Stimulated activated CD8-positive, alpha-beta memory T cell treated with anti-CD3 and anti-CD28 coated beads, Interleukin-15, amount 100 ng/mL, for 4 hours (primary cell): ENCODE measurements around the gene RPA3.

Experiments used
- DNase-seq, 2 donors: peaks; one replicate each; pipeline ENCODE4 v3.0.0-alpha.2; 2020; ENCODE audit warnings: low read depth in 2 of 2

RPA3 gene

DNA sequence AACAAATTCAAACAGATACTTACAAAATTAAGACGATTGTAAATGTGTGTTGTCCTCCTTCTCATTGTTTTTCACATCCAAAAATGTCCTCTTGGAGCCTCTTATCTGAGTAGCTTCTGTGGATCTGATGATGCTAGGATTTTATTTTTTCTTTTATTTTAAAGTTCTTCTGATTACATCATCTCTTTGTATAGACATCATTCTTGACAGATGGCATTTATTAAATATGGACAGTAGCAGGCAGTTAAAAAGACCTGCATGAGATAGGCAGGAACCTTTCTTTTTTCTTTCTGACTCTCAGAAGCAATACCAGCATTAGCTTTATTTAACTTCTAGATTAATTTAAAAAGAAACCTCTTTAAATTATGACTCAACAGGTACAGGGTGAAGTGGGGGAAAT lies at the start of gene RPA3:
TSS of gene RPA3 (minus strand) at position 116 of the 400 bp plus-strand sequence. CDS start 78,189 bp downstream, outside the sequence.
- no peak for DNase-seq

DNA sequence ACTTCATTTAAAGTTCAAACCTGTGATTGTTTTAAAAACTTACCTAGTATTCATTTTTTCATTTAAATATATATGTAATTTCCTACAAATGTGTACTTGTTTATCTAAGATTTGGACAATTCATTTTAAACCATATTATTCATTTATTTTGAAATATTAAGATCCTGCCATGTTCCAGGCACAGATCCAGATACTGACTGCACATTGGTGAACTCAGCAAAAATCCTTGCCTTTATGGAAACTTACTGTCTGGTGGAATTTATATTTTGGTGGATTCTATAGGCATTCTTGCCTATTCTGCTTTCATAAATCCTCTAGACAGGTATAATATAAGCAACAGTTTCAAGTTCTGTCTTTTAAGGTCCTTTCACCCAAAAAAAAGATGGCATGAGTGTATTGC lies 48.3 kb upstream of the RPA3 start:
- no peak for DNase-seq

DNA sequence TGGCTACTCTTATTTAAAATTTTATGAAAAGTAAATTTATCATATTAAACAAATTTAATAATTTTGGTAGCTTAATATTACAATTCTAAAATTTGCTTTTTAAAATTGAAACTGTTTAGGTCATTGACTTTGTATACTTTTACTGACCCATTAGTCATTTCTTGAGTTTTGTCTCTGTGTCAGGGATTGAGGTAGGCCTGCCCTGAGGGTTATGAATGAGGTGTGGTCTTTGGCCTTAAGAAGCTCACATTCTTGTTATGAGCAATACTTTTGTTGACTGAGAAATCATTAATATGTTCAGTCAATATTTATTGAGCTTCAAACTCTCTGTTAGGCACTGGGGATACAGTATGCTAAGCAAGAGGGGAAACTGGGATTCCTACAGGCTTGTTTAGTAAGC lies 47.0 kb upstream of the RPA3 start:
- DNase-seq: no peak

DNA sequence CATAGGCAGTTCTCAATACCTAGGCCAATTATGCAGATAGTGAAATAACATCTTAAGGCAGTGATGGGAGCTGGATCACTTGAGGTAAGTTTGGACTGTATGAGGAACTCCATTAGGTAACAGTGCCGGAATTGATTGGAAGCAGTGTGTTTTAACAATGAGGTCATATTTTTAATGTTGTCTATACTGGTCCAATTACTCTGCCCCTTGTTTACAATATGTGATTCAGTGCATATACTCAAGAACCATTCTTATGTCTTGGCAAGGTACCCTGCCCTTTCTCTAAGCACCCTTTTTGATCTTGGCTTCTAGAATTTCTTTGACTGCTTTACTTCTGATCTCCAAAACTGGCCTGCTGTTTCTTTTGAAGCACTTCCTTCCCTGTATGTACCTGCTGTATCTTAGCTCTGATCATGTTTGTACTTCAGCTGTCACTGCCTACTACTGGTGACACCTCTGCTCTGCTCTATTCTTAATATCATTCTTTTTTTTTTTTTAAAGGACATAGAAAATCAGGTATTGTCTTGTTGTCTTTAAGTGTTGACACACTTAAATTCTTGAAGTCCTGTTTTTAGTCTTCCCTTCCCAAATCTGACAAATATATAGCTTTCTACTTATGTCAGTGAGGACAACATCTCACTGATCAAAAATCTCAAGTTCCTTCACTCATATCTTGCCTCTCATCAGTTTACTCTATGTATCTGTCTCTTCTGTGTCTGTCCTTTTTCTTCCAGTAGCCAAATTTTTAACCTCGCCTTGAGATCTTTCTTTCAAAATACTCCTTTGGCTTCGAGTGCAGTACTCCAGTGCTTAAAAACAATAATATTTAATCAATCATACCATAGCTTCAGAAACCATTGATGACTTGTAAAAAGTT lies 46.4 kb upstream of the RPA3 start:
- DNase-seq: no peak

DNA sequence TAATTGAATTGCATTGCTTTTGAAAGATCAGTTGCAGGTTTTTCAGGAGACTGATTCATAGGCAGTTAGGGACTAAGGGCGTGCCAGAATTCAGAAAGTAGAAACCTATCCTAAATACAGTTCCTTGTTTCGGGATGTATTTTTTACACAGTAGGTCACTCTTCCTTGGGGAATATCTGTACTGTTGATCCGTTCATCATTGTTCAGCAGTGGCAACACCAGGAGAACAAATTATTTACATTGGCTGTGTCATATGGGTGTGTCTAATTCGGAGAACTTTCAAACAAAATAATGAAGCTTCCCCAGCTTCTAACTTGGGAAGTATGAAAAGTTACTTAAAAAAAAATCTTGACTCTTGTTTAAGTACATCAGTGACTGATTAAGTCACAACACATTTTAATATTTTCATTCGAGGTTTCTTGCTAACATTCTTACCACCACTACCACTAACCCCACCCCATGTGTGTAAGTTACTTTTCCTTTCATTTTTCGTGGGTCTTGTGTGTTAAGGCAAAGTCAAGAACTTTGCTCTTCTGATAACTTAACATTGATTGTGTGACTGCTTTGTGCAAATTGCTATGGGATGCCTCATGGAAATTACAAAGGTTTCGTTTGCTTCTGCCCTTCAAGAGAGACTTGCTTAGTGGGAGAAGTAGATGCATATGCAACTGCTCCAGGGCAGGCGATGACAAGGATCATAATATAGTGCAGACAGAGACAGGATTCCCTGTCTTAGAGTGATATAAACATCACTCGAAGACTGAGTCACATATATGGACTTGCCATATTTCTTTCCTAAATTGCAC lies 43.8 kb upstream of the RPA3 start:
- DNase-seq: no peak

DNA sequence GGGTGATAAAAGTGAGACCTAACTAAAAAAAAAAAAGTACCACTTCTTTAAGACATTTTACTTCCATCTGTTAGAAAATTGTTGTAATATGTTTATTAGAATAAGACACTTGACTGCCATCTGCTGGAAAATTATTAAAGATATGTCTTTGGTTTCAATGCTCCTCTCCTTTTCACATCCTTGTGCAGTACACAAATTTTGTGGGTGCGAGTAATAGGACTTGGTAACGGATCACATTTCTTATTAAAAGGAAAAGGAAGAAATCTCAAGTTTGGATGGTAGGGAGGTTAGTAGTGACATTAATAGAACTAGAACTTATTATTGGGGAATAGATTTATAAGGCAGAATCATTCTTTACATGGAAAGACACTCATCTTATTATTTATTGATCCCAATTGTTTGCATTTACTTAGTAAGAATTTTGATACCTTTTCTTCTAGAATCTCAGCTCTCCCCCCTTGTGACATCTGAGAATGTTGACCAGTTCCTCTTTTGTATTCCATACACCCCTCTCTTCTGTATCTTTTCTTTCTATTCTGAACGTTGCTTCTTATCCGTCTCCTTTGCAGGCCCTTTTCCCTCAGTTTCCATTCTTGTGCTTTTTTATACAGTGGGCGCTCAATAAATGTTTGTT lies 43.0 kb upstream of the RPA3 start:
- DNase-seq: no peak

DNA sequence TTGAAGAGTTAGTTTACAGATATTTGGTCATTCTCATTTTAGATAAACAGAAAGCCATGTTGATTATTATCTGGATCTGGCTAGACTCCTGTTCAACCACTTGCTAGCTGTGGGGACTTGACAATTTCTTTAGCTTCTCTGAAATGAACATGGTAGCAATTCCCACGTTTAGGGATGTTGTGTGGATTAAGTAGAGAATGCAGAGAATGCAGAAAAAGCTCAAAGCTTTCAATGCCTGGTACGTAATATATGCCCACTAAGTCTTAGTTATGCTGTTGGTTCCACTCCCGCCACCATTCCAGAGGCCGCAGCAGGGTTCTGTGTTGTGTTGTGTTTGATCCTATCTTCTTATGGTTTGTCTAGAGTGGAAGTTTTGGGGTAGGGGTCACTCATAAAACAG lies 39.2 kb upstream of the RPA3 start:
- no peak for DNase-seq

DNA sequence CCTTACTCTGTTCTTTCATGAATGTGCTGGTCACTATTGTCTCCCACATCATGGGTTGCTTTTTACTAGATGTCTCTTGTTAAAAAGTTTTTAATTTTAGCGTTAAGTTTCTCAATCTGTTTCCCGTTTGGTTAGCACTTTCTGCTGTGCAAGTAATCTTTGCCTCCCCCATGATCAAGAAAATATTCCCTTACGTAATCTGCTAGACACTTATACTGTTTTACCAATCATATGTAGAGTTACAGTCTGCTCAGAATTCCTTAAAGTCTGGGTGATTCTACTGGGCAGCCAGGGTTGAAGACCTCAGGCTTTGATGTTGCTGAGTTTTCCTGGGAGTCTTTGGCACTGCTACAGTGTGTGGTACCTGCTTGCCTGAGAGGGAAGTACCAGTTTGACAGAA lies 38.2 kb upstream of the RPA3 start:
- no peak for DNase-seq

DNA sequence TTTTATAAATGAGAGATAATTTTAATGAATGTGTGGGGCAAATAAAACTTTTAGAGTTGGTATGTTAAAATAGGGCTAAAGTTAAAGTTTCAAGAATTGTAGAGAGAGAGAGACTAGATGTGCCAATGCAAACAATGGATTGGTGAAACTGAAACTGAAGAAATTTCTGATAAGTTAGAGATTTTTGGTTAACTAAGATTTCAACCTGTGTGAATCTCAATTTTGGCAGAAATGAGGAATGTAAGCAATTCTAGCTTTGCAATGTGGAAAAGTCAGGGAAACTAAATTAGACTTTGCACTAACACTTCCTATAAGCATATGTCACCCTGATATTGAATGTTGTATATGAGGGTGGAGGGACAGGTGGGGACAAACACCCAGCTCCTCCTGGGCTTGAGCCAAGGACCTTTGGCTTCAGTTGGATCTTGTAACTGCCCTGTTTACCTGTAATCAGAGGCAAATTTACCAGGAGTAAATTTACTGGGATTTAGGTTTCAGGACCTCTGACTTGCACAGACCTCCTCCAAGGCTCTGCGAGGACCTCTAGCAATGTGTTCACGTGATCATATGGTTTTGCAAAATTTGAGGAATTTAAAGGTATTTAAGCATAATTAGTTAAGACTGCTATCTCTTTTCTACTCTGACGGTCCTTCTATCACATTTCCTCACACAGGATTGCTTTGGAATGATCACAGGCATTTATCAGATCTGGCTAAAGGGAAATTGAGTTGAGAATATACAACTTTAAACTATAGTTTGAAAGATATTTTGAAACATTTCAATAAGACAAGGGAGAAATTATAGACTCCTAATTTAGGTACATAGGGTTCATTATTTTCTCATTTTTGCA lies 33.1 kb upstream of the RPA3 start:
- no peak for DNase-seq

DNA sequence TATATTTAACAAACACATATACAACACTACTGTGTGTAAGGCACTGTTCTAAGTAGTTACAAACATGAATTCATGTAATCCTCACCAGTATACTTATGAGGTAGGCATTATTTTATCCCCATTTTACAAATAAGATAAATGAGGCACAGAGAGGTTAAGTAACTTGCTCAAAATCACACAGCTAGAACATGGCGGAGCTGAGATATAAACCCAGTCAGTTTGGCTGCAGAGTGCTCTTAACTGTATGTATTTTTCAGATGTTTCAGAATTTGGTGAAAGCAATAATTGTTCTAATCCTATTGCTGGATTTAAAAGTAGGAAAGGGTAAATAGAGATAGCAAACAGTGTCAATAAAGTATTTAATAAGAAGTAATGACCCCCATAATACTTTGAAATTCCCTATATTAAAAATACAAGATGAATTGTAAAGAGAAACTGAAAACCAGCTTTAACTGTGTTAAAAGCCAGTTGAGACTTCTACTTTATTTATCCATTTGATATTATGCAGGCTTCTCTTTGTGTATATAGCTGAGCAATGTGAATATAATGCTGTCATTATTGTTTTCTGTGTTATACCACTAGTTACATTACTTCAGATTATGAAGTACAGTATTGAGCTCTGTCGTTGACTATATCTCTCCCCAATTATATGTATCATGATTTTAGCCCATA lies 32.3 kb upstream of the RPA3 start:
- no peak for DNase-seq

DNA sequence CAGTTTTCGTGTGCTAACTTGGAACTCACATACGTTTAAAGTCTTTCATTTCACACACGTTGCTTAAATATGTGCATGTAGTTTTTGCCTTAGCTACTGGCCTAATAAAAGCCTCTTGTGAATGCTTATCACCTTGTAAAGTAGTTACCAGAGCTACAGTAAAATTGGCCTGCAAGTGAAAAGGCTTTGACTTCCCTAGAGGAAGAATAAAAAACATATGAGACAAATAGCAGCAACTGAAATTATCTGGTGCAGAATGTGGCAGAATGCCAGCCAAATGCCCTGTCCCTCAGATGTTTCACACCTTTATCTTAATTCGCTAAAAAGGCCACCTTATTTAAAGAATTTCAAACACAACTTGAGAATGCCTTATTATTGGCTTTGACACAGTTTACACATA lies 28.1 kb upstream of the RPA3 start:
- no peak for DNase-seq

DNA sequence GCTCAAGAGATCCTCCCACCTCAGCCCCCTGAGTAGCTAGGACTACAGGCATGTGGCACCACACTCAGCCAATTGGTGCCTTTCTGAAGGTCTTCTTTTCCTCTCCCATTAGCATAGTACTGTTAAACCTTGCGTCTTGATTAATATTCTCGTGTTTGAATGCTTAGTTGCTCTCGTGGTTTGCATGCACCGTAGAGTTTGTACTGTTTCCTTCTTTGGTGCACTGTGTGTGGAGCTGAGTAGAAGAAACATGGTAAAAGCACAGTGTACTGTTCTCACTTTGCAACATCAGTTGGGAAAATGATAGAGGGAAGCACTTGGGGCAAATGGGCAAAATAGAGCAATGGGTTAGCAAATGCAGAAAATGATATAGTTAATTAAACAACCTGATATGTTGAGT lies 27.6 kb upstream of the RPA3 start:
- no peak for DNase-seq

DNA sequence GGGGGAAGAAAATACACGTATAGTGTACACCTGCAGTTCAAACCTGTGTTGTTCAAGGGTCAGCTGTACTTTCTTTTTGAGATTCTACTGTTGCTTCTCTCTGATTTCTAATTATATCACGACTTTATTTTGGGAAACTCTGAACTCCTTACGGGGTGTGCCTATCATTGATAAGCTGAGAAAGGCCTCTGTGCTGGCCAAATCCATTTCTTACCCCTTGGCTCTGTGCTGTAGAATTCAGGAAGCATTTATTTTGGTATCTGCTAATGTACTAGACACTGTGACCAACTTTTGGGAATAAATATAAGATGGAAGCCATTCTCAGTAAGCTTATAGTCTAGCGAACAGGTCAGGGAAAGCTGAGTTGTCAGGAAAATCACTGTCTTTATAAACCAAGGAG lies 26.9 kb upstream of the RPA3 start:
- no peak for DNase-seq

DNA sequence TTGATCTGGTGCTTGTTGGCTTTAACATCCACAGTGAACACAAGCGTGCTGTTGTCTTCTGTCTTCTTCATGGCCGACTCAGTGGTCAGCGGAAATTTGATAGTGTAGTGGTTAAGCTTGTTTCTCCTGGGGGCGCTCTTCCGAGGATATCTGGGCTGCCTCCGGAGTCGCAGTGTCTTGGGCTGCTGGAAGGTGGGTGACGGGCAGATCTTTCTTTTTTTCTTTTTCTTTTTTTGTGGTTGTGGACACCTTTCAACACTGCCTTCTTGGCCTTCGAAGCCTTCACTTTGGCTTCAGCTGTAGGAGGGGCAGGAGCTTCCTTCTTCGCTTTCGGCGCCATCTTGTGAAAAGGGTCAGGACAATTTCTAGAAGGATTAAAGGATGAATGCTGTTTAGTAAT lies 23.8 kb upstream of the RPA3 start:
- DNase-seq: no peak

DNA sequence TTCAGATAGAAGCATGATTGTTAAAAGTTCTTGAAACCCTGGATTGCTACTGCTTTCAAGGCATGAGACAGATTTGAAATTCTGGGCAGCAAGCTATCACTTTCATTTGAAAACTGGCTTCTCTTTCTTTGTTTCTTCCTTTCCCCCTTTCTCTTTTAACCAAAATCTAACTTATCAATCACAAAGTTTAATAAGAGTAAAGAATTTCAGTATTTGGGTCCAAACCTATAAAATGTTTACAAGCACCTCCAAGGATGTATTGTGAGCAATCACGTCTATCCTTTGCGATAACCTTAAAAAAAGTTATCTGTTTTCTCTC lies 21.6 kb upstream of the RPA3 start:
- DNase-seq: no peak

DNA sequence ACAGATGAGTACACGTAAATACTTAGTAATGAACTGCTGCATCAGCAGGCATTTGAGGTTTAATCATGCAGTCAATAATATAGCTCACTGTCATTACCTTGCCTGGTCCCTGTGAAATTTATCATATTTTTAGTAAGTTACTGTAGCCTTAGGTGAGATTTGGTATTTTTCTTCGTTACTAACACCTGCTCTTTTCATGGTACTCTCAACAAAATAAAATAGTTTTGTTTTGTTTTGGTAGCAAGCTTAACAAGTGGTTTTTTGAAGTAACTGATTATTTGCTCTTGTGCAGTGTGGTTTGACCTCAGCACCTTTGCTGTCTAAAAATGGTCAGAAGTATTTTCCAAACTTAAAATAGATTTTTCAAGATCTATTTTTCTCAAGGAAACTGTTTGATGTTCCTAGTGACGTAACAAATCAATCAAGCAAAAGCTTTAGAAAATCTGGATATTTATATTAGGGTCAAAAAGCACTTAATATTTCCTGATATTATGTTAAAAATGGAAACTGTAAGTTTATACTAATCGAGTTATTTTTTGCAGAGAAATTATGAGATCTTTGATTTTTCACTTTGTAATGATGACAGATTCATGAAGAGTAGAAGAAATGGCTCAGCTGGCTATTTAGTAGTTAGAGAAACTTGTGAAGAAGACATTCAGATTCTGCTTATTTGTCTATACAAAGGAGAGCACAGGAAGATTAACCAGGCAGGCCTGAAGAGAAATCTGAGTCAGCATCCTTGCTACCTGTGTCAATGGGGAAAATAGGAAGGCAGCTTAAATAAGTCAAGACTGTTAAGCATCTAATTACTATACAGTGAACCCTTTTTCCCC lies 21.0 kb upstream of the RPA3 start:
- DNase-seq: no peak

DNA sequence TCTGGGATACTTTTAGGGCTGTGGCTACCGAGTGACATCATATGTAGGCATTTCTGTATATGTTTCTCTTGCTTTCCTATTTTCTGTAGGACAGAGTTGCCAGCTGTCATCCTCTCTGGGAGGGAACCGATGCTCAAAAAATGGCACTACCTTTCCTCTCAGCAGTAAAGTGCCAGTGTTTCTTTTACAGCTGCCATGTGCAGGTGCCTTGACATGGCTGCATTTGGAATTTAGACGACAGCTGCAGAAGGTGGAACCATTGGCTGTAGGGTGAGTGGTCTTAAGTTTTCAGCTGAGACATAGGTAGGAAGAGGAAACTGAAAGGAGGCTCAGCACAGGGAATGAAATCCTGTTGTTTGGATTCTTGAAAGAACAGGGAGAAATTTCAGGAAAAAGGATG lies 20.2 kb upstream of the RPA3 start:
- no peak for DNase-seq

DNA sequence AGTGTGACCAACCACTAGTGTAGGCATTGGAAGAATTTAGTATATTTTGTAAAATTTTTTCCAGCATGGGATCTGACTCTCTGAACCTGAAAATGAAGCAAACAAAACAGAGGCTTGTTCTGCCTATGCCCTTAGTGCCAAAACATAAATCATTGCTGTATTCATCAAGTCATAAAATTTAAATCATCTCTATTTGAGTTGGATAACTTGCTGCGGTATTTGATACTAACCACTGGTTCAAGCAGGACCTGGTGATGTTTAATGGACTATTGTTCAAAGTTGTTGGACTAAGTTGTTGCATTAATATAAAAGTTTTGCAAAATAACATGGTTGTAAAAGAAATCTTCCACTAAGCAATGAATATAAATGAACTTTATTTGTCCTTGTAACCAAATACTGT lies 19.8 kb upstream of the RPA3 start:
- no peak for DNase-seq

DNA sequence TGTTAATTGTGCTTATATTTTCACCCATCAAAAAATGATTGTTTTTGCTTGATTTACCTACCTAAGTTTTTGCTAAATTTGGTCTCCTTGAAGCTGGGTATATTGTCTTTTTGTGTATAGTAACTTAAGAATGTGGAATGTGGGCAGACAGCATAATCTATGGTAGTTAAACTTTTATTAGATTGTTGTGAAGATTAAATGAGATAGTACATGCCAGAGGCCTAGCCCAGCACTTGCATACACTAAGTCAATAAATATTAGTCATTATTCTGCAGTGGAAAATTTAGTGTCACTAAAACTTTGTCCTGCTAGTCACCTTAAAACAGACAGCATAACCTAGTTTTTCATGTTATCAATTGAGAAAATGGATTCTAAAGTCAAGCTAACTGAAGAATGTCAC lies 19.3 kb upstream of the RPA3 start:
- no peak for DNase-seq

DNA sequence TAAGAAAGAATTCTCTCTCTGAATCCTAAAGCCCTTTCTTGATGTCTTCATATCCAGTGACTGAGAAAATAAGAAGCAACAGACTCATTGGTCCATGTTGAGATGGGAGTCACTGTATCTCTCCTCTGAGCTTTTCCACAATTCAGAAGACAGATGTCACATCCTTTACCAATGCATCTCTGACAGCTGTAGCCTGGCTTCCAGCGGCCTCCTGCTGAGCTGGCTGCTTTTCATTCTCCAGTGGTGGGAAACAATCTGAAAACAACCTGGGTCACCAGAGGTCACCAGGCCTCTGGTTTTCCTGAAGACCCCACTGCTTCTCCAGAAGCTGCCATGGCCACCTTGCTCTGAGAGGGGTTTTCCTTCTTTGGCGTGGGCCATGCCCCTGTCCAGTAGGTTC lies 18.3 kb upstream of the RPA3 start:
- DNase-seq: no peak
